ENCODE measurements around the gene JAML. TPM values are rescaled to one million over a fixed set of nuclear protein-coding genes. Genes with fewer than 3 reads are reported as not detected.

Gene JAML
- total and polyA plus RNA-seq, 2 of the 4 experiments (the other 2 are of a cell fraction) = not detected

DNA sequence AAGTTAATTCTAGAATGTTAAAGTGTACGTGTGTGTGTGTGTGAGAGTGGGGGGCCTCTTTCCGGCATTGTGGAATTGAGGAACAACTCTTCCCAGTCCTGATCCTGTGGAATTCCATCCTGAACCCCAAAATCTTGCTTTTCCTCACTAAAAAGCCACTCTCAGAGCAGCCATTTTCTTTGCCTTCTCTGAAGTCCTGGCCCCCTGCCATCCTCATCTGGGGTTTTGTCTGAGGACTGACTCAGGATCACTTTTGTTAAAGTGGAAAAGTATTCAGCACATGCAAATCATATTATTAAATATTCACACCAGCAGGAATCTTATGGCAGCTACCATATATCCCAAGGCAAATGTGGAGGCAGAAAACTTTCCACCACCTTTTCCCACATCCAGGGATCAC, 76.0 kb downstream of the JAML start:
- Histone ChIP-seq H3K14ac (replicated peaks; ENCODE audit: low read depth, low read length) (no peak overlapping the region), H3K36me3 (ENCODE audit: control insufficient read depth, insufficient read depth, low read length) (no peaks in the 10 kb centered on the region), H3K9ac (ENCODE audit: low read depth, low read length) (no peak overlapping the region), H3K4me2 (ENCODE audit: low read depth, low read length) (no peak overlapping the region), H3K27ac (ENCODE audit: insufficient read depth, low read length) (no peak overlapping the region), H4K91ac (ENCODE audit: insufficient read depth, low read depth, low read length) (no peak overlapping the region), H3K23ac (ENCODE audit: low read depth, low read length) (no peak overlapping the region), H3K79me1 (ENCODE audit: low read depth in 1 of 2, low read length in 2 of 2) (no peaks in the 10 kb centered on the region), H3K56ac (ENCODE audit: extremely low read depth, insufficient read depth, low read length) (no peak overlapping the region), H2BK120ac (ENCODE audit: low read depth, low read length) (no peak overlapping the region), H3K4me3 (ENCODE audit: insufficient read depth, low read depth, low read length) (no peak overlapping the region), H2BK20ac (ENCODE audit: low read depth, low read length) (no peak overlapping the region), H4K8ac (ENCODE audit: low read depth in 2 of 2, low read length in 2 of 2) (no peak overlapping the region), H2AK9ac (replicated peaks; ENCODE audit: low read depth, low read length, poor library complexity) (no peak overlapping the region), H3K4me1 (ENCODE audit: control insufficient read depth, insufficient read depth, low read length) (no peaks in the 10 kb centered on the region; the same call in 1 of the 2 replicates), H3K27me3 (ENCODE audit: control insufficient read depth, insufficient read depth, low read length) (peaks cover 59% of the 10 kb centered on the region), H3K4ac (ENCODE audit: low read depth, low read length) (no peak overlapping the region), H2AFZ (replicated peaks; ENCODE audit: low read length, poor library complexity) (no peak overlapping the region), H4K20me1 (ENCODE audit: insufficient read depth, low read length) (no peaks in the 10 kb centered on the region), H3K18ac (ENCODE audit: low read depth, low read length) (no peak overlapping the region), H2BK15ac (ENCODE audit: low read depth, low read length) (no peak overlapping the region), H2BK5ac (ENCODE audit: low read depth, low read length, poor library complexity, severe bottlenecking) (no peak overlapping the region), H3K9me3 (ENCODE audit: control insufficient read depth, insufficient read depth, low read length) (no peaks in the 10 kb centered on the region), H4K5ac (ENCODE audit: low read depth, low read length) (no peak overlapping the region), H2AK5ac (ENCODE audit: low read depth, low read length) (no peak overlapping the region), H3K9me1 (ENCODE audit: insufficient read depth, low read length) (no peaks in the 10 kb centered on the region)
- no peak for ATAC-seq (ENCODE audit: low read depth)
- no TSS peak for BruUV-seq (replicated peaks)
- TF ChIP-seq CHD1 (IDR thresholded peaks at IDR 0.05; ENCODE audit: low read depth, low read length) (no peak), POLR2A (IDR thresholded peaks at IDR 0.05; ENCODE audit: low read depth, low read length) (no peak), RAD21 (IDR thresholded peaks at IDR 0.05; ENCODE audit: low read length) (no peak), MXI1 (IDR thresholded peaks at IDR 0.05; ENCODE audit: borderline replicate concordance, low read depth, low read length) (no peak)
- TF ChIP-seq, protein P1, sequence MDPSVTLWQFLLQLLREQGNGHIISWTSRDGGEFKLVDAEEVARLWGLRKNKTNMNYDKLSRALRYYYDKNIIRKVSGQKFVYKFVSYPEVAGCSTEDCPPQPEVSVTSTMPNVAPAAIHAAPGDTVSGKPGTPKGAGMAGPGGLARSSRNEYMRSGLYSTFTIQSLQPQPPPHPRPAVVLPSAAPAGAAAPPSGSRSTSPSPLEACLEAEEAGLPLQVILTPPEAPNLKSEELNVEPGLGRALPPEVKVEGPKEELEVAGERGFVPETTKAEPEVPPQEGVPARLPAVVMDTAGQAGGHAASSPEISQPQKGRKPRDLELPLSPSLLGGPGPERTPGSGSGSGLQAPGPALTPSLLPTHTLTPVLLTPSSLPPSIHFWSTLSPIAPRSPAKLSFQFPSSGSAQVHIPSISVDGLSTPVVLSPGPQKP (IDR thresholded peaks at IDR 0.05; ENCODE audit: borderline replicate concordance, low read depth, low read length) = no peak
- DNase-seq = no peak
- intact Hi-C loops (cut with micrococcal nuclease) (loop anchor here (5.0 kb wide), 2 partner anchors 338 to 418 kb away; partner anchors contain the start of gene IFT46), in situ Hi-C loops (cut with MboI; ENCODE audit: low sequenced_read_pairs) (loop anchor here (10.0 kb wide), 1 partner anchor 206 kb away; the partner anchor contains the start of gene UBE4A), dilution Hi-C loops (cut with HindIII; ENCODE audit: low sequenced_read_pairs, unreplicated experiment) (no loop called here)
- POLR2A ChIA-PET (ENCODE audit: unreplicated experiment) = no interaction called here
- CTCF ChIA-PET = interaction anchor here (0.5 kb wide), 1 partner anchor 32 kb away, joined by 3 read pairs; no protein-coding TSS in a partner anchor
- no CpG with 5 or more reads among the region's 2 CpGs for WGBS, 2 experiments (ENCODE audit: extremely low coverage in 2 of 2, insufficient read length in 1 of 2)
